B cell (primary cell): ENCODE data around the gene CELF2. TPM values are rescaled to one million over a fixed set of nuclear protein-coding genes. Genes with fewer than 3 reads are reported as not detected.

Experiments used
- ATAC-seq: fragments of 200-7000 bp; cut with Tn5 transposase; one replicate; pipeline ENCODE4 v1.10.0; 2021; ENCODE audit warnings: low read depth, mild to moderate bottlenecking, moderate number of reproducible peaks, moderate library complexity
- CTCF ChIA-PET: fragments of 350-600 bp; sonication (Branson Sonifier 250); formaldehyde crosslinking; loops from one replicate; lab custom pipeline; 2021; ENCODE audit warnings: antibody characterized with exemption, inconsistent platforms; lab: Charles Lee
- POLR2A ChIA-PET: fragments of 350-600 bp; sonication (Branson Sonifier 250); formaldehyde crosslinking; loops from one replicate; lab custom pipeline; 2021; ENCODE audit warnings: antibody characterized with exemption; lab: Charles Lee
- DNase-seq: peaks from one replicate; pipeline ENCODE4 v3.0.0; 2013
- H2AFZ ChIP-seq: 2 replicates; pipeline ENCODE4 v1.6.1; 2012; ENCODE audit warnings: mild to moderate bottlenecking, low read depth, low read length; ENCODE audit not compliant: insufficient read depth, poor library complexity, severe bottlenecking
- H3K27ac ChIP-seq, 2 donors: 1 replicate in 1 of 2; 2 replicates in 1 of 2; pipeline ENCODE4 v1.5.1; 2012 to 2013; ENCODE audit warnings: low read length in 2 of 2, mild to moderate bottlenecking in 2 of 2, moderate library complexity in 1 of 2
- H3K27me3 ChIP-seq, 4 experiments: fragments of 200-600 bp in 1 of 4; sonication (generic) in 1 of 4; replicated peaks in 1 of 4; 1 replicate in 2 of 4; 2 replicates in 2 of 4; pipeline versions ENCODE4 v1.6.1 to v1.7.0; 2013 to 2016; ENCODE audit warnings: low read length in 3 of 4, mild to moderate bottlenecking in 2 of 4, mixed read lengths in 1 of 4, moderate library complexity in 1 of 4; ENCODE audit not compliant: insufficient read depth in 4 of 4, control insufficient read depth in 3 of 4; ENCODE audit errors: control extremely low read depth in 1 of 4
- H3K36me3 ChIP-seq, 2 experiments: replicated peaks in 1 of 2; 1 replicate in 1 of 2; 2 replicates in 1 of 2; pipeline versions ENCODE4 v1.6.1 to v1.7.1; 2013; ENCODE audit warnings: low read length in 1 of 2; ENCODE audit not compliant: insufficient read depth in 2 of 2, control insufficient read depth in 1 of 2; ENCODE audit errors: control extremely low read depth in 1 of 2, extremely low read depth in 1 of 2
- H3K4me1 ChIP-seq, 2 donors: fragments of 200-600 bp in 1 of 2; sonication (generic) in 1 of 2; 1 replicate in 1 of 2; 2 replicates in 1 of 2; pipeline versions ENCODE4 v1.5.1 to v1.6.1; 2013 to 2017; ENCODE audit warnings: low read length in 2 of 2; ENCODE audit not compliant: control insufficient read depth in 2 of 2, insufficient read depth in 2 of 2
- H3K4me2 ChIP-seq: replicated peaks from 2 replicates; pipeline ENCODE3; 2012; ENCODE audit warnings: mild to moderate bottlenecking, low read depth, low read length; ENCODE audit not compliant: poor library complexity, severe bottlenecking
- H3K4me3 ChIP-seq, 5 experiments: fragments of 200-600 bp in 1 of 5; sonication (generic) in 1 of 5; 1 replicate in 3 of 5; 2 replicates in 2 of 5; pipeline versions ENCODE4 v1.5.1 to v1.7.0; 2011 to 2016; ENCODE audit warnings: low read length in 4 of 5, mild to moderate bottlenecking in 4 of 5, low read depth in 2 of 5, control low read depth in 1 of 5, moderate library complexity in 1 of 5; ENCODE audit not compliant: insufficient read depth in 1 of 5; ENCODE audit errors: control extremely low read depth in 1 of 5, extremely low read depth in 1 of 5
- H3K79me2 ChIP-seq: fragments of 200-600 bp; sonication (generic); one replicate; pipeline ENCODE4 v1.6.0; 2016; ENCODE audit warnings: low read length; ENCODE audit not compliant: control insufficient read depth, insufficient read depth
- H3K9ac ChIP-seq: fragments of 200-600 bp; sonication (generic); 2 replicates; pipeline ENCODE4 v1.6.1; 2017; ENCODE audit warnings: mild to moderate bottlenecking, low read length, moderate library complexity
- H3K9me3 ChIP-seq, 3 donors: one replicate each; pipeline versions ENCODE4 v1.6.1 to v1.7.1; 2013; ENCODE audit warnings: low read length in 2 of 3; ENCODE audit not compliant: control insufficient read depth in 2 of 3, insufficient read depth in 1 of 3; ENCODE audit errors: control extremely low read depth in 1 of 3
- H4K20me1 ChIP-seq: 2 replicates; pipeline ENCODE4 v1.6.0; 2012; ENCODE audit warnings: mild to moderate bottlenecking, low read length; ENCODE audit not compliant: insufficient read depth, control insufficient read depth, poor library complexity, severe bottlenecking
- H3K27ac Mint-ChIP-seq: one replicate; pipeline ENCODE4 v1.8.0; 2021; ENCODE audit warnings: mixed read lengths
- H3K27me3 Mint-ChIP-seq: one replicate; pipeline ENCODE4 v1.8.0; 2021; ENCODE audit warnings: mixed read lengths
- H3K4me1 Mint-ChIP-seq: one replicate; pipeline ENCODE4 v1.8.0; 2021; ENCODE audit warnings: mixed read lengths
- H3K4me3 Mint-ChIP-seq: one replicate; pipeline ENCODE4 v1.8.0; 2021; ENCODE audit warnings: mixed read lengths
- H3K9me3 Mint-ChIP-seq: one replicate; pipeline ENCODE4 v1.8.0; 2022; ENCODE audit warnings: mixed read lengths; ENCODE audit not compliant: insufficient read depth
- EZH2 ChIP-seq: IDR thresholded peaks from 2 replicates; pipeline ENCODE4 v1.6.1; 2012; ENCODE audit warnings: borderline replicate concordance, low read depth, mild to moderate bottlenecking, moderate library complexity, low read length; ENCODE audit not compliant: insufficient read depth, poor library complexity, severe bottlenecking
- WGBS: methylation state at CpG from one replicate; pipeline ENCODE4 v1.1.5; 2013; ENCODE audit warnings: missing lambda C conversion rate; ENCODE audit not compliant: insufficient coverage; 5-methylcytosine and 5-hydroxymethylcytosine counted together
- intact Hi-C: fragments of 100-400 bp; cut with micrococcal nuclease; formaldehyde crosslinking; loops from one replicate; pipeline ENCODE4 v1.10.0; 2022
- polyA plus RNA-seq: library from polyadenylated mRNA; depleted of rRNA; stranded (reverse); fragments of >200 nt; gene quantifications from 2 replicates; pipeline ENCODE4 v1.2.3, GENCODE V29; 2012
- total RNA-seq, 2 donors: library from RNA; stranded (reverse); fragments of 120-200 nt in 1 of 2; gene quantifications; 1 replicate in 1 of 2; 2 replicates in 1 of 2; pipeline versions ENCODE4 v1.2.3 to v1.2.4, GENCODE V29; 2013 to 2022
- TF ChIP-seq, protein P1 (sequence below): fragments of 200-600 bp; IDR thresholded peaks from one replicate; pipeline ENCODE4 v1.8.0; 2022; ENCODE audit warnings: antibody characterized with exemption, mild to moderate bottlenecking

The CELF2 gene
- total and polyA plus RNA-seq, 2 donors (not counting 1 experiment from before 2014, with no cell fraction given): 59.5 to 112 TPM

DNA sequence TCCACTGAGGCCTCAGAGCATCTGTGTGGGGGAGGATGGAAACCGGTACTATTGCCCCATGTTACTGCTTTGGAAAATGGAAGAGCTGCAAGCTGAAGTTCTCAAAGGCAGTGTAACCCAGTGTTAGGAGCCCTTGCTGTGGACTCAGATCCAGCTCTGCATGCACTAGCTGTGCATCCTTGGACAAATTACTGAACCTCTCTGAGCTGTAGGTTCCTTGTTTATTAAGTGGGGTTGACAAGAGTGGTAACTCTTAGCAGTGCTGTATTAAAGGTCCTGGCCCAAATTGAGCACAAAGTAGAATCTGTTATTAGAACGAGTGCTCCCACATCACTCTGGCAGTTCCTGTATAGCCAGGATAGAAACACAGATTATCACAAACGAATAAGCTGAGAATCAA is 359.6 kb downstream of the CELF2 start:
- WGBS: 82% methylated on average over 3 of the region's 3 CpGs
- Histone ChIP-seq H2AFZ (no peak overlapping the region), H3K79me2 (no peaks in the 10 kb centered on the region), H3K9ac (no peak overlapping the region), H3K9me3 (no peaks in the 10 kb centered on the region), H3K36me3 (no peaks in the 10 kb centered on the region), H3K4me1 (no peaks in the 10 kb centered on the region), H4K20me1 (no peaks in the 10 kb centered on the region), H3K27ac (no peak overlapping the region), H3K4me2 (no peak overlapping the region), H3K4me3 (no peak overlapping the region), H3K27me3 (no peaks in the 10 kb centered on the region)
- Mint-ChIP-seq H3K27me3 (peaks cover 15% of the 10 kb centered on the region), H3K9me3 (no peaks in the 10 kb centered on the region), H3K4me3 (no peak overlapping the region), H3K27ac (no peak overlapping the region), H3K4me1 (no peaks in the 10 kb centered on the region)
- no peak for DNase-seq
- CTCF ChIA-PET: no interaction called here
- POLR2A ChIA-PET: no interaction called here
- intact Hi-C loops: no loop called here
- no peak for ATAC-seq
- TF ChIP-seq EZH2: no peak
- TF ChIP-seq, protein P1, sequence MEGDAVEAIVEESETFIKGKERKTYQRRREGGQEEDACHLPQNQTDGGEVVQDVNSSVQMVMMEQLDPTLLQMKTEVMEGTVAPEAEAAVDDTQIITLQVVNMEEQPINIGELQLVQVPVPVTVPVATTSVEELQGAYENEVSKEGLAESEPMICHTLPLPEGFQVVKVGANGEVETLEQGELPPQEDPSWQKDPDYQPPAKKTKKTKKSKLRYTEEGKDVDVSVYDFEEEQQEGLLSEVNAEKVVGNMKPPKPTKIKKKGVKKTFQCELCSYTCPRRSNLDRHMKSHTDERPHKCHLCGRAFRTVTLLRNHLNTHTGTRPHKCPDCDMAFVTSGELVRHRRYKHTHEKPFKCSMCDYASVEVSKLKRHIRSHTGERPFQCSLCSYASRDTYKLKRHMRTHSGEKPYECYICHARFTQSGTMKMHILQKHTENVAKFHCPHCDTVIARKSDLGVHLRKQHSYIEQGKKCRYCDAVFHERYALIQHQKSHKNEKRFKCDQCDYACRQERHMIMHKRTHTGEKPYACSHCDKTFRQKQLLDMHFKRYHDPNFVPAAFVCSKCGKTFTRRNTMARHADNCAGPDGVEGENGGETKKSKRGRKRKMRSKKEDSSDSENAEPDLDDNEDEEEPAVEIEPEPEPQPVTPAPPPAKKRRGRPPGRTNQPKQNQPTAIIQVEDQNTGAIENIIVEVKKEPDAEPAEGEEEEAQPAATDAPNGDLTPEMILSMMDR: no peak

DNA sequence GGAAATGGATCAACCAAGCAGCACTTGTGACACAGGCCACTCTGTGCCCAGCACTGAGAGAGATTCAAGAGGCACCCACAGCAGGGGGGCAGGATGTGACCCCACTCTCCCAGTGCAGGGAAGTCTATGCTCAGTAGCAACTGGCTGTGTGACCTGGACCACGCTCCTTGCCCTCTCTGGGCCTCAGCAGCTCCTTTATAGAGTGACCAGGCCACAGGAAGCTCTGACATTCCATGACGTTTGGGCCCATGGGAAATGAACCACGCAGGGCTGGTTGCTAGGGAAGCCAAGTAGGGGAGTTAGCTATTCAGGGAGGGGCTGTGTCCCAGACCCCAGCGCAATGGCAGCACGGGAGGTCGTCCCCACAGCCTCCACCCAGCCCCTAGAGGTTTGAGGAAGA is 361.2 kb downstream of the CELF2 start:
- no peak overlapping the region for H3K9ac ChIP-seq
- H3K27me3 ChIP-seq: no peaks in the 10 kb centered on the region
- intact Hi-C loops: no loop called here
- Mint-ChIP-seq H3K4me3 (no peak overlapping the region), H3K27ac (no peak overlapping the region), H3K4me1 (no peaks in the 10 kb centered on the region), H3K9me3 (no peaks in the 10 kb centered on the region), H3K27me3 (peaks cover 17% of the 10 kb centered on the region)
- TF ChIP-seq EZH2: no peak
- H4K20me1 ChIP-seq: no peaks in the 10 kb centered on the region
- no peak for ATAC-seq
- H3K9me3 ChIP-seq: no peaks in the 10 kb centered on the region
- H3K4me1 ChIP-seq: no peaks in the 10 kb centered on the region
- WGBS: 77% methylated on average over 3 of the region's 6 CpGs
- H3K4me2 ChIP-seq: no peak overlapping the region
- H2AFZ ChIP-seq: no peak overlapping the region
- no peak for DNase-seq
- H3K36me3 ChIP-seq: no peaks in the 10 kb centered on the region
- H3K4me3 ChIP-seq: no peak overlapping the region
- H3K27ac ChIP-seq: no peak overlapping the region
- ChIA-PET POLR2A (no interaction called here), CTCF (no interaction called here)
- no peaks in the 10 kb centered on the region for H3K79me2 ChIP-seq
